BJ (cell line): Measurements from ENCODE around the gene KAT6B. TPM values are rescaled to one million over a fixed set of nuclear protein-coding genes. Genes with fewer than 3 reads are reported as not detected.

ENCODE experiments used
- CTCF ChIA-PET: fragments of 350-600 bp; formaldehyde crosslinking; extraction: SDS; loops from one replicate; lab custom pipeline; 2021; ENCODE audit warnings: antibody characterized with exemption, inconsistent platforms; lab: Yijun Ruan, JAX
- POLR2A ChIA-PET: fragments of 300-600 bp; sonication (Branson Sonifier 250); formaldehyde crosslinking; extraction: SDS; loops from one replicate; lab custom pipeline; 2021; ENCODE audit warnings: antibody characterized with exemption; lab: Charles Lee
- DNase-seq: peaks from one replicate; pipeline ENCODE4 v3.0.0-alpha.2; 2011; ENCODE audit warnings: low read depth
- H3K27me3 ChIP-seq: 2 replicates; pipeline ENCODE4 v1.6.0; 2011; ENCODE audit warnings: low read length; ENCODE audit not compliant: control insufficient read depth, insufficient read depth
- H3K36me3 ChIP-seq: 2 replicates; pipeline ENCODE4 v1.5.1; 2011; ENCODE audit warnings: low read length; ENCODE audit not compliant: control insufficient read depth, insufficient read depth
- H3K4me3 ChIP-seq: 2 replicates; pipeline ENCODE4 v1.5.1; 2011; ENCODE audit warnings: low read depth, mild to moderate bottlenecking, control low read depth, low read length
- CTCF ChIP-seq: IDR thresholded peaks from 2 replicates; pipeline ENCODE4 v1.5.1; 2011; ENCODE audit warnings: low read depth, mild to moderate bottlenecking, control low read depth, inconsistent platforms, low read length, moderate library complexity; ENCODE audit not compliant: insufficient read depth
- polyA plus RNA-seq: library from polyadenylated mRNA; depleted of rRNA; stranded (reverse); fragments of >200 nt; gene quantifications from 2 replicates; pipeline ENCODE4 v1.2.3, GENCODE V29; 2011

Gene KAT6B
- polyA plus RNA-seq, 1 experiment, result 5.1 TPM

- CTCF ChIA-PET, result no interaction called here
- TF ChIP-seq CTCF, result no peak
- no peak for DNase-seq
- no peak overlapping the region for H3K4me3 ChIP-seq
- POLR2A ChIA-PET, result no interaction called here
- peaks cover 8% of the 10 kb centered on the region for H3K36me3 ChIP-seq
- no peaks in the 10 kb centered on the region for H3K27me3 ChIP-seq
Measured at GRCh38 chr10:75013007-75013406, 186.6 kb downstream of the KAT6B start.

GRCh38 chr10:75013522-75013921 is 187.1 kb downstream of the KAT6B start:
- TF ChIP-seq CTCF, result no peak
- POLR2A ChIA-PET, result no interaction called here
- CTCF ChIA-PET, result no interaction called here
- H3K27me3 ChIP-seq, result no peaks in the 10 kb centered on the region
- H3K36me3 ChIP-seq, result peaks cover 12% of the 10 kb centered on the region
- no peak for DNase-seq
- H3K4me3 ChIP-seq, result no peak overlapping the region

GRCh38 chr10:75014516-75015230 is 188.3 kb downstream of the KAT6B start:
- ChIA-PET CTCF (no interaction called here), POLR2A (no interaction called here)
- Histone ChIP-seq H3K27me3 (no peaks in the 10 kb centered on the region), H3K4me3 (no peak overlapping the region), H3K36me3 (peaks cover 12% of the 10 kb centered on the region)
- TF ChIP-seq CTCF, result no peak
- DNase-seq, result no peak

- ChIA-PET POLR2A (no interaction called here), CTCF (no interaction called here)
- H3K27me3 ChIP-seq, result no peaks in the 10 kb centered on the region
- DNase-seq, result no peak
- TF ChIP-seq CTCF, result no peak
- no peak overlapping the region for H3K4me3 ChIP-seq
- peaks cover 12% of the 10 kb centered on the region for H3K36me3 ChIP-seq
Measured at GRCh38 chr10:75015442-75015841, 189.0 kb downstream of the KAT6B start.

GRCh38 chr10:75016325-75016724 is 189.9 kb downstream of the KAT6B start:
- Histone ChIP-seq H3K27me3 (no peaks in the 10 kb centered on the region), H3K4me3 (no peak overlapping the region), H3K36me3 (peaks cover 17% of the 10 kb centered on the region)
- no peak for TF ChIP-seq CTCF
- no peak for DNase-seq
- CTCF ChIA-PET, result interaction anchor here (0.8 kb wide), 1 partner anchor 750 kb away, joined by 3 read pairs; no protein-coding TSS in a partner anchor
- POLR2A ChIA-PET, result no interaction called here
